Measurements from ENCODE around the gene STAC3. TPM values are rescaled to one million over a fixed set of nuclear protein-coding genes. Genes with fewer than 3 reads are reported as not detected.

STAC3 gene
- total RNA-seq, 1 experiment from 2014 or later: 3.3 TPM

DNA sequence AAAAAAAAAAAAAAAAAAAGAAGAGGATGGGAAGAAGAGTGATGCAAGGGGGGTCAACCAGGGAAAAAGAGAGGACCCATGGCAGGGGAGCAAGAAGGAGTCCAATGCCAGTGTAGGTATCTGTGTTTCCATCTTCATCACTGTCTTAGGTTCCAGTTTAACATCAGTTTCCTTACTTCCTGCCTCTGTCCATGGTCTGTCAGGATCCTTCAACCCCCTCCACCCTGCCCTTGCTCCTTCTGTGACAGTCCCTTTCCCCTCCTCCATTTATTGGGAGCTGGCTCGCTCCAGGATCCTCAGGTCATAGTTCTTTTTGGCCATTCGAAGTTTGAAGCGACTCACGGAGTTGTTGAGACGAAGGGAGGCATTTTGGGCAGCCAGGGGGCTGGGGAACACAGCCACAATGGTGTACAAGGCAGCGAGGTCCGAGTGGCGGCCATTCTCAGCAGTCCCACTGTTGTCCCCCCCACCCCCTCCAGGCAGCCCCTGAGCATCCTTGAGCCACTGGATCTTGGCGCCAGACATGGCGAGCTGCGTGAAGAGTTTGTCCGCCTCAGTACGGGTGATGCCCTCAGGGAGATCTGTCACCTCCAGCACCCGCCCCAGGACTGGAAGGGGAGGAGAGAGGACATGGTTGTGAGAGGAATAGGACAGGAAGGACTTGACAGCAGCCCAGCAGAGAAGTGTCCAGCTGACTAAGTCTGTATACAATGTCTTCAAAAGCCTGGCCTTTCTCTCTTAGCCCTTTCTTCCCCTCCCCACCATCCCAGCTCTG is 3.7 kb upstream of the STAC3 start:
- H3K27me3 Mint-ChIP-seq (ENCODE audit: low read depth): no peaks in the 10 kb centered on the region
- ATAC-seq (no peak), DNase-seq (ENCODE audit: low spot score) (no peak)
- peaks cover 12% of the 10 kb centered on the region for H3K4me1 Mint-ChIP-seq
- ChIA-PET POLR2A (interaction anchor here (0.6 to 0.8 kb wide), 4 partner anchors 13 to 595 kb away, joined by 3 read pairs; no protein-coding TSS in a partner anchor), CTCF (interaction anchor here (0.6 to 1.0 kb wide), 4 partner anchors 11 to 254 kb away, joined by 3 to 4 read pairs (median 4); partner anchors contain the start of genes INHBE and LRP1)
- H3K27ac Mint-ChIP-seq: no peak overlapping the region
- H3K9me3 Mint-ChIP-seq: no peaks in the 10 kb centered on the region
- no peak overlapping the region for H3K4me3 Mint-ChIP-seq
- TF ChIP-seq, protein P1, sequence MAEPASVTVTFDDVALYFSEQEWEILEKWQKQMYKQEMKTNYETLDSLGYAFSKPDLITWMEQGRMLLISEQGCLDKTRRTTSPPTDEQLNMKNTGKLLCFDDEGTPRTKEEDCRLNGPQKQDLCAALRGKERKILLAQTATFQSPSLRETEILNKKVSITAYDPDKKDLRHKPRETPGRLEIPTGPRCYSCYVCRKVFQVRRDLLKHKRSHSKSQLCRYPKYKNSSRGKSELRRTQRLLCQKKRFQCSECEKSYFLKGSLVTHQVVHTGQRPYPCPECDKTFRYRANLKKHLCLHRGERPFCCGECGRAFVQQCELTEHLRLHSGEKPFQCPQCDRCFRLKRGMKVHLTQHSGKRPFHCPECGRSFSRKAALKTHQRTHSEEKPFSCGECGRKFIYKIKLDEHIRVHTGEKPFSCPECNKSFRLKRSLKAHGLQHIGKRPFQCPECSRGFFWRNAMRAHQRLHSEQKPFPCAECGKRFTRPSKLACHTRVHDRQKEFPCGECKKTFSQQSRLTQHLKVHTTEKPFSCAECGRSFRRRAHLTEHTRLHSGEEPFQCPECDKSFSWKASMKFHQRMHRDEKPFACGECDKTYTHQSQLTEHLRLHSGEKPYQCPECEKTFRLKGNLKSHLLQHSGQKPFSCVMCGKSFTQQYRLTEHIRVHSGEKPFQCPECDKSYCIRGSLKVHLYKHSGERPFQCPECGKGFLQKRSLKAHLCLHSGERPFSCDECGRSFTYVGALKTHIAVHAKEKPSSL (CRISPR knock-in tag; conservative IDR thresholded peaks at IDR 0.05): no peak
- TF ChIP-seq CBFB (CRISPR knock-in tag; IDR thresholded peaks at IDR 0.05; ENCODE audit: low read depth): no peak
- no peak for TF ChIP-seq SP1 (CRISPR knock-in tag; conservative IDR thresholded peaks at IDR 0.05)
- peaks cover 12% of the 10 kb centered on the region for H3K36me3 Mint-ChIP-seq

DNA sequence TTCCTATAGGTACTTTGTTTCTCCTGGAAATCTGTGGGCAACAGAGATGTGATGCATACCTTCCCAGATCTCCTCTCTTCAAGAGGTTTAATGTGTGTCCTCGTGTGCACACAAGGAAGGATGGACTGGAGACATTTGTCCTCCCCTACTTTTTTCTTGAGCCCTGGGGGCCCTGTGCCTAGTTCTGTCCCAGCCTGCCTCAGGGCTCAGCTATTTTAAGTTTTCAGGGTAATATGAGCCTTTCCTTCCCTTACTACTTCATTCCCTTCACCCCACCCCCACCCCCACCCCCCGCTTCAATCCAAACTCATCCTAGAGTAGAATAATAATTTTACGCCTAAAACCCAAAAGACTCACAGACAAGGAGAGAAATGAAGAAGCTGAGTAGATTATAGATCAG is 446 bp downstream of the STAC3 start:
- H3K27me3 Mint-ChIP-seq (ENCODE audit: low read depth): no peaks in the 10 kb centered on the region
- no peak for ATAC-seq
- H3K9me3 Mint-ChIP-seq: no peaks in the 10 kb centered on the region
- no peaks in the 10 kb centered on the region for H3K36me3 Mint-ChIP-seq
- DNase-seq (ENCODE audit: low spot score): no peak
- no peak overlapping the region for H3K4me3 Mint-ChIP-seq
- ChIA-PET POLR2A (interaction anchor here (0.6 to 1.2 kb wide), 3 partner anchors 37 to 204 kb away, joined by 3 to 4 read pairs (median 4); partner anchors contain the start of gene INHBE), CTCF (interaction anchor here (0.8 to 18.5 kb wide), 17 partner anchors 8 to 226 kb away, joined by 3 to 660 read pairs (median 8); partner anchors contain the start of genes GLI1, INHBE and SHMT2)
- peaks cover 40% of the 10 kb centered on the region for H3K4me1 Mint-ChIP-seq
- no peak overlapping the region for H3K27ac Mint-ChIP-seq
- TF ChIP-seq, protein P2, sequence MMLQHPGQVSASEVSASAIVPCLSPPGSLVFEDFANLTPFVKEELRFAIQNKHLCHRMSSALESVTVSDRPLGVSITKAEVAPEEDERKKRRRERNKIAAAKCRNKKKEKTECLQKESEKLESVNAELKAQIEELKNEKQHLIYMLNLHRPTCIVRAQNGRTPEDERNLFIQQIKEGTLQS (CRISPR knock-in tag; conservative IDR thresholded peaks at IDR 0.05): no peak
- TF ChIP-seq, protein P3, sequence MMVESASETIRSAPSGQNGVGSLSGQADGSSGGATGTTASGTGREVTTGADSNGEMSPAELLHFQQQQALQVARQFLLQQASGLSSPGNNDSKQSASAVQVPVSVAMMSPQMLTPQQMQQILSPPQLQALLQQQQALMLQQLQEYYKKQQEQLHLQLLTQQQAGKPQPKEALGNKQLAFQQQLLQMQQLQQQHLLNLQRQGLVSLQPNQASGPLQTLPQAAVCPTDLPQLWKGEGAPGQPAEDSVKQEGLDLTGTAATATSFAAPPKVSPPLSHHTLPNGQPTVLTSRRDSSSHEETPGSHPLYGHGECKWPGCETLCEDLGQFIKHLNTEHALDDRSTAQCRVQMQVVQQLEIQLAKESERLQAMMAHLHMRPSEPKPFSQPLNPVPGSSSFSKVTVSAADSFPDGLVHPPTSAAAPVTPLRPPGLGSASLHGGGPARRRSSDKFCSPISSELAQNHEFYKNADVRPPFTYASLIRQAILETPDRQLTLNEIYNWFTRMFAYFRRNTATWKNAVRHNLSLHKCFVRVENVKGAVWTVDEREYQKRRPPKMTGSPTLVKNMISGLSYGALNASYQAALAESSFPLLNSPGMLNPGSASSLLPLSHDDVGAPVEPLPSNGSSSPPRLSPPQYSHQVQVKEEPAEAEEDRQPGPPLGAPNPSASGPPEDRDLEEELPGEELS (CRISPR knock-in tag; IDR thresholded peaks at IDR 0.05): no peak
- TF ChIP-seq, protein P4, sequence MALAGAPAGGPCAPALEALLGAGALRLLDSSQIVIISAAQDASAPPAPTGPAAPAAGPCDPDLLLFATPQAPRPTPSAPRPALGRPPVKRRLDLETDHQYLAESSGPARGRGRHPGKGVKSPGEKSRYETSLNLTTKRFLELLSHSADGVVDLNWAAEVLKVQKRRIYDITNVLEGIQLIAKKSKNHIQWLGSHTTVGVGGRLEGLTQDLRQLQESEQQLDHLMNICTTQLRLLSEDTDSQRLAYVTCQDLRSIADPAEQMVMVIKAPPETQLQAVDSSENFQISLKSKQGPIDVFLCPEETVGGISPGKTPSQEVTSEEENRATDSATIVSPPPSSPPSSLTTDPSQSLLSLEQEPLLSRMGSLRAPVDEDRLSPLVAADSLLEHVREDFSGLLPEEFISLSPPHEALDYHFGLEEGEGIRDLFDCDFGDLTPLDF (CRISPR knock-in tag; IDR thresholded peaks at IDR 0.05): no peak
- TF ChIP-seq, protein P5, sequence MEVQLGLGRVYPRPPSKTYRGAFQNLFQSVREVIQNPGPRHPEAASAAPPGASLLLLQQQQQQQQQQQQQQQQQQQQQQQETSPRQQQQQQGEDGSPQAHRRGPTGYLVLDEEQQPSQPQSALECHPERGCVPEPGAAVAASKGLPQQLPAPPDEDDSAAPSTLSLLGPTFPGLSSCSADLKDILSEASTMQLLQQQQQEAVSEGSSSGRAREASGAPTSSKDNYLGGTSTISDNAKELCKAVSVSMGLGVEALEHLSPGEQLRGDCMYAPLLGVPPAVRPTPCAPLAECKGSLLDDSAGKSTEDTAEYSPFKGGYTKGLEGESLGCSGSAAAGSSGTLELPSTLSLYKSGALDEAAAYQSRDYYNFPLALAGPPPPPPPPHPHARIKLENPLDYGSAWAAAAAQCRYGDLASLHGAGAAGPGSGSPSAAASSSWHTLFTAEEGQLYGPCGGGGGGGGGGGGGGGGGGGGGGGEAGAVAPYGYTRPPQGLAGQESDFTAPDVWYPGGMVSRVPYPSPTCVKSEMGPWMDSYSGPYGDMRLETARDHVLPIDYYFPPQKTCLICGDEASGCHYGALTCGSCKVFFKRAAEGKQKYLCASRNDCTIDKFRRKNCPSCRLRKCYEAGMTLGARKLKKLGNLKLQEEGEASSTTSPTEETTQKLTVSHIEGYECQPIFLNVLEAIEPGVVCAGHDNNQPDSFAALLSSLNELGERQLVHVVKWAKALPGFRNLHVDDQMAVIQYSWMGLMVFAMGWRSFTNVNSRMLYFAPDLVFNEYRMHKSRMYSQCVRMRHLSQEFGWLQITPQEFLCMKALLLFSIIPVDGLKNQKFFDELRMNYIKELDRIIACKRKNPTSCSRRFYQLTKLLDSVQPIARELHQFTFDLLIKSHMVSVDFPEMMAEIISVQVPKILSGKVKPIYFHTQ (CRISPR knock-in tag; IDR thresholded peaks at IDR 0.05): no peak
- TF ChIP-seq, protein P6, sequence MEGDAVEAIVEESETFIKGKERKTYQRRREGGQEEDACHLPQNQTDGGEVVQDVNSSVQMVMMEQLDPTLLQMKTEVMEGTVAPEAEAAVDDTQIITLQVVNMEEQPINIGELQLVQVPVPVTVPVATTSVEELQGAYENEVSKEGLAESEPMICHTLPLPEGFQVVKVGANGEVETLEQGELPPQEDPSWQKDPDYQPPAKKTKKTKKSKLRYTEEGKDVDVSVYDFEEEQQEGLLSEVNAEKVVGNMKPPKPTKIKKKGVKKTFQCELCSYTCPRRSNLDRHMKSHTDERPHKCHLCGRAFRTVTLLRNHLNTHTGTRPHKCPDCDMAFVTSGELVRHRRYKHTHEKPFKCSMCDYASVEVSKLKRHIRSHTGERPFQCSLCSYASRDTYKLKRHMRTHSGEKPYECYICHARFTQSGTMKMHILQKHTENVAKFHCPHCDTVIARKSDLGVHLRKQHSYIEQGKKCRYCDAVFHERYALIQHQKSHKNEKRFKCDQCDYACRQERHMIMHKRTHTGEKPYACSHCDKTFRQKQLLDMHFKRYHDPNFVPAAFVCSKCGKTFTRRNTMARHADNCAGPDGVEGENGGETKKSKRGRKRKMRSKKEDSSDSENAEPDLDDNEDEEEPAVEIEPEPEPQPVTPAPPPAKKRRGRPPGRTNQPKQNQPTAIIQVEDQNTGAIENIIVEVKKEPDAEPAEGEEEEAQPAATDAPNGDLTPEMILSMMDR (IDR thresholded peaks at IDR 0.05): no peak
- TF ChIP-seq, protein P1 (CRISPR knock-in tag; conservative IDR thresholded peaks at IDR 0.05): no peak
- TF ChIP-seq TEAD4 (CRISPR knock-in tag; IDR thresholded peaks at IDR 0.05): no peak
- no peak for TF ChIP-seq ATF1 (CRISPR knock-in tag; IDR thresholded peaks at IDR 0.05)
- TF ChIP-seq MYBL2 (CRISPR knock-in tag; IDR thresholded peaks at IDR 0.05): no peak
- TF ChIP-seq, protein P7, sequence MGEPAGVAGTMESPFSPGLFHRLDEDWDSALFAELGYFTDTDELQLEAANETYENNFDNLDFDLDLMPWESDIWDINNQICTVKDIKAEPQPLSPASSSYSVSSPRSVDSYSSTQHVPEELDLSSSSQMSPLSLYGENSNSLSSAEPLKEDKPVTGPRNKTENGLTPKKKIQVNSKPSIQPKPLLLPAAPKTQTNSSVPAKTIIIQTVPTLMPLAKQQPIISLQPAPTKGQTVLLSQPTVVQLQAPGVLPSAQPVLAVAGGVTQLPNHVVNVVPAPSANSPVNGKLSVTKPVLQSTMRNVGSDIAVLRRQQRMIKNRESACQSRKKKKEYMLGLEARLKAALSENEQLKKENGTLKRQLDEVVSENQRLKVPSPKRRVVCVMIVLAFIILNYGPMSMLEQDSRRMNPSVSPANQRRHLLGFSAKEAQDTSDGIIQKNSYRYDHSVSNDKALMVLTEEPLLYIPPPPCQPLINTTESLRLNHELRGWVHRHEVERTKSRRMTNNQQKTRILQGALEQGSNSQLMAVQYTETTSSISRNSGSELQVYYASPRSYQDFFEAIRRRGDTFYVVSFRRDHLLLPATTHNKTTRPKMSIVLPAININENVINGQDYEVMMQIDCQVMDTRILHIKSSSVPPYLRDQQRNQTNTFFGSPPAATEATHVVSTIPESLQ (CRISPR knock-in tag; IDR thresholded peaks at IDR 0.05): no peak
